Measurements from ENCODE around the gene PRKCB. TPM values are rescaled to one million over a fixed set of nuclear protein-coding genes. Genes with fewer than 3 reads are reported as not detected.
"Not testable (repeated sequence)": the region's sequence is repeated elsewhere in the genome, so short reads cannot be mapped to it uniquely, and the experiment has no call there.

Gene PRKCB
- polyA plus RNA-seq, 3 donors: 4.1 to 5.4 (median 4.2) TPM

DNA sequence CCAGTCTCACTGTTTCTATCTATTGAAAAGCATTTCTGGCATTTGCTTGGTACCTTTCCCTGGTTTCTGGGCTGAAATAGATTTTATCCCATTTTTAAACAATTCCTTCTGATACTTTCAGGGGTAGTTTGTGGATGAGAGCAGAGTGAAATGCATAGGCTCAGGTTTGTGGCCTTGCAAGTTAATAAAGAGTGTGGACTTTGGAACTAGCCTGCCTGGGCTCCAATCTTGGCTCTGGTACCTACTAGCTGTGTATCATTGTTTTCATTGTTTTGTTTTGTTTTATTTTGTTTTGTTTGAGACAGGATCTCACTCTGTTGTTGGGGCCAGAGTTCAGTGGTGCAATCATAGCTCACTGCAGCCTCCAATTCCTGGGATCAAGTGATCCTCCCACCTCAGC, 175.5 kb downstream of the PRKCB start:
- no peak for DNase-seq (ENCODE audit: extremely low read depth in 1 of 11, low read depth in 9 of 11, low spot score in 4 of 11)

DNA sequence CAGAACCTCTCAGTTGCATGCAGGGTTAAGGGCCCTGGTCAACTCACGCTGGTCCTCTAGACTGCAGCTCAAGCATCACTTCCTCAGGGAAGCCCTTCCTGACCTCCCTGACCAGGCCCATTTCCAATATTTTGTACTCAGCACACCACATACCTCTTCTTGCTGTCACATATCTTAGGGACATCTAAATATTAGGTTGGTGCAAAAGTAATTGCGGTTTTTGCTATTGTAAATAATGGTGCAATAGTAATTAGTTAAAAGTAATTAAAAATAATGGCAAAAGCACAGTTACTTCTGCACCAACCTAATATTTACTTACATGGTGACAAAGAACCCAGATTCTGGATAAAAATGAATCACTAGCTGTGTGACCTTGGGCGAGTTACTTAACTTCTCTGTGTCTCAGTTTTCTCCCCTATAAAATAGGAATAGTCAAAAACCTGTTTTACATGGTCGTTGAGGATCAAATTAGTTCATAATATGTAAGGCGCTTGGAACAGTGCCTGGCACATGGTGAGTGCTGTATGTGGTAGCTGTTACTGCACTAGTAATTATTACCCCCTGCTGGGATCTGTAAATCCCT, 177.4 kb downstream of the PRKCB start:
- no peak for DNase-seq (ENCODE audit: extremely low read depth in 1 of 11, low read depth in 9 of 11, low spot score in 4 of 11)

- no peak for DNase-seq (ENCODE audit: extremely low read depth in 1 of 11, low read depth in 9 of 11, low spot score in 4 of 11)
Measured at GRCh38 chr16:24013864-24014645, 178.3 kb downstream of the PRKCB start.

DNA sequence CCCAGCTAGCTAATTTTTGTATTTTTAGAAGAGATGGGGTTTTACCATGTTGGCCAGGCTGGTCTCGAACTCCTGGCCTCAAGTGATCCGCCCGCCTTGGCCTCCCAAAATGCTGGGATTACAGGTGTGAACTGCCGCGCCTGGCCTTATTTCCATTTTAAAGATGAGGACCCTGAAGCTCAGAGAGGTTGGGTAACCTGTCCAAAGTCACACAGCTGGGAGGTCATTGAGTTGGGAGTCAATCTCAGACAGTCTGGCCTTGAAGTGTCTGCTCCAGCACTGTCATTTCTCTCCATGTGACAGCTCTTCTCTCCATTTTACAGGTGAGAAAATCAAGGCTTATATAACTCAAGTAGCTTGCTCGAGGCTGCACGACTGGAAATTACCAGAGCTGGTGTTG, 179.2 kb downstream of the PRKCB start:
- DNase-seq (ENCODE audit: extremely low read depth in 1 of 11, low read depth in 9 of 11, low spot score in 4 of 11): not testable (repeated sequence)

GRCh38 chr16:24015923-24016322, 180.1 kb downstream of the PRKCB start:
- no peak for DNase-seq (ENCODE audit: extremely low read depth in 1 of 11, low read depth in 9 of 11, low spot score in 4 of 11)

GRCh38 chr16:24018485-24018884, 182.7 kb downstream of the PRKCB start:
- DNase-seq (ENCODE audit: extremely low read depth in 1 of 11, low read depth in 9 of 11, low spot score in 4 of 11): no peak

- no peak for DNase-seq (ENCODE audit: extremely low read depth in 1 of 11, low read depth in 9 of 11, low spot score in 4 of 11)
Measured at GRCh38 chr16:24022797-24023196, 187.0 kb downstream of the PRKCB start.

DNA sequence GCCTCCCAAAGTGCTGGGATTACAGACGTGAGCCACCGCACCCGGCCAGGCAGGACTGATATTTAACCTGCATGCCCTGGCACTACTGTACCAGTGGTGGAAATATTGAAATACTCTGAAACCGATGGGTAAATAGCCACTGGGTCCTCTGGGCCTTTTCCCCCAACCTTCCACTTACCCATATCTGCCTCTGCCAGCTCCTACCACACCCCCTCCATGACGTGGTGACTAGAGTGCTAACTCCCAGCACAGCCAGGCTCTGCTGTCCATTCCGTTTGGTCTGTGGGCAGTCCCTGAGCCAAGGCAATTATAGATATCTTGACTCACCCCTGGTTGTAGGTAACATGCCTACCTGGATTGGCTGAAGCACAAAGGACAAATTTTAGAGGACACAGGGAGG, 187.8 kb downstream of the PRKCB start:
- no peak for DNase-seq (ENCODE audit: extremely low read depth in 1 of 11, low read depth in 9 of 11, low spot score in 4 of 11)

- DNase-seq (ENCODE audit: extremely low read depth in 1 of 11, low read depth in 9 of 11, low spot score in 4 of 11): no peak
Measured at GRCh38 chr16:24024971-24025370, 189.2 kb downstream of the PRKCB start.

DNA sequence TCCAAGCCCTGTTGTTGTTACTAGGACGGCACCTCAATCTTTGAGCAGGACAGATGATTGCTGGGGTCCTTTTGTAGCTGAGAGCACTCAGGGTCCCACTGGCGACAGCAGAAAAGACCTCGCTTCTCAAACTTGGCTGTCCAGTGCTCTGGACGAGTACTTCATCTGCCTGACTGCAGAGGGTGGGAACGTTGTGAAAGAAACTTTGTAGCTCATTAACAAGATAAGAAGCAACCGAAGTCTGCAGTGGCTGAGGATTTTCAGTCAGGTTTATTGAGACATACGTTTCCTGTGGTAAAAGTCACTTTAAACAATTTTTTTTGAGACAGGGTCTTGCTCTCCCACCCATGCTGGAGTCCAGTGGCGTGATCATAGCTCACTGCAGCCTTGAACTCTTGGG, 191.7 kb downstream of the PRKCB start:
- DNase-seq (ENCODE audit: extremely low read depth in 1 of 11, low read depth in 9 of 11, low spot score in 4 of 11): no peak

GRCh38 chr16:24029841-24030240, 194.1 kb downstream of the PRKCB start:
- not testable (repeated sequence) for DNase-seq (ENCODE audit: extremely low read depth in 1 of 11, low read depth in 9 of 11, low spot score in 4 of 11)

DNA sequence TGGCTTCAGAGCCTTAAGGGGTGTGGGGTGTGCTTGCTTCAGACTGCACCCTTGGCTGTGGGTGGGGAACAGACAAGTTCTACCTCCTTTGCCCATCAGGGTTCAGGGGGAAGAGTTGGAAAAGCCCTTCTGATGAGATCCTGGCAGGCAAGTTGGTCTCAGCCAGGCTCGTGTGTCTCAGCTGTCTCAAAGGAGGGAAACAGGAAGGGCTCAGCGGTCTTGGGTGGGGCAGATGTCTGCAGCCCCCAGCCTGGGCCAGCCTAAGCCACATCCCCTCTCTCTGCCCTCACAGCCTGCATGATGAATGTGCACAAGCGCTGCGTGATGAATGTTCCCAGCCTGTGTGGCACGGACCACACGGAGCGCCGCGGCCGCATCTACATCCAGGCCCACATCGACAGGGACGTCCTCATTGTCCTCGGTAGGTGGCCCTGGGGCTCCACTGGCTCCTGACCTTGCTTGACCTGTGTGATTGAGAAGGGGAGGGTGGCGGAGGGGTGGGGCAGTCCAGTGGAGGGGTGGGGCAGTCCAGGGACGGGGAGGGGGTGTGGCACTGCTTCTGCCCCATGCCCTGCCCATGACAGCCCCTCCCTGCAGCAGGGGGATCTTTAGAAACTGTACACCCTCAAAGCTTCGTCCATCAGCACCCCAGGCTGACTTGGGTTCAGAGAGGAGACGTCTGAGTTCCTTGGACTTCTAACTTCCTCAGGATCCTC, 199.5 kb downstream of the PRKCB start:
- DNase-seq (ENCODE audit: extremely low read depth in 1 of 11, low read depth in 9 of 11, low spot score in 4 of 11): no peak

DNA sequence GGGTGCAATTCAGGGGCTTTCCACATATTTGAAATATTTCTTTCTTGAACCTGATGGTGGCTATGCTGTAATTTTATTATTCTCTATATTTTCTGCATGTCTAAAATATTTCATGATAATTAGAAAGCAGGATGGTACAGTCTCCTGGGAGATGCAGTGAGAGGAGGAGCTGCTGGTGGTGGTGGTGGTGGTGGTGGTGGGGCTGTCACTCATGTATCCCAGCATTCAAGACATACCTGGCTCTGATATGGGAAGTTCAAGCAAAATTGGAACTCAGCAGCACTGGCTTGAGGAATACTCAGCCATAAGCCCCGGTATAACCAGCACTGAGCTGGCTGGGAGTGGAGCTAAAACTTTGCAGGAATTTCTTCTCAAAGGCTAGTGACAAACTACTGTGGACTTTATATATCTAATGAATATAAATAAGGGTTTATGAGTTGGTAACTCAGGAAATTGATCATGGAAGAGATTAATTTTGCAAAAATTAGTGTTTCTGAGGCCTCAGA, 200.3 kb downstream of the PRKCB start:
- no peak for DNase-seq (ENCODE audit: extremely low read depth in 1 of 11, low read depth in 9 of 11, low spot score in 4 of 11)

GRCh38 chr16:24036614-24037013, 200.8 kb downstream of the PRKCB start:
- DNase-seq (ENCODE audit: extremely low read depth in 1 of 11, low read depth in 9 of 11, low spot score in 4 of 11): peak in 10 of 11 donors; percentile 10 to 48 (median 30)

DNA sequence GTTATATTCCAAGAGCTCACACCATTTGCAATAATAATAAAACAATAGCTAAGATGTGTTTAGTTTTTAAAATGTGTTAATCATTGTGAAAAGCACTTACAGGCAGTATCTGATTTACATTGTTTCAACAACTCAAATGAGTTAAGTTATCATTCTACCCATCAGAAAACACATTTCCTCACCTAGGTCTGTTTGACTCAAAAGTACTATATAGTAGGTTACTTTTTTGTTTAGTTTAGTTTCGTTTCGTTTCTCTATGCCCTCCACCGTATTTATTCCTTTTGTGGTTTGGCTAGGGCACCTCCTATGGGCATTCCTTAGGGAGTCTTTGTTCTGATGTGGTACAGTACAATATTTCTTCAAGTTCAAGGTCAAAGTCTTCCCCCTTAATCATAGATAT, 201.6 kb downstream of the PRKCB start:
- no peak for DNase-seq (ENCODE audit: extremely low read depth in 1 of 11, low read depth in 9 of 11, low spot score in 4 of 11)

GRCh38 chr16:24041834-24042631, 206.2 kb downstream of the PRKCB start:
- DNase-seq (ENCODE audit: extremely low read depth in 1 of 11, low read depth in 9 of 11, low spot score in 4 of 11): peak in 7 of 11 donors; percentile 13 to 33 (median 24)

- no peak for DNase-seq (ENCODE audit: extremely low read depth in 1 of 11, low read depth in 9 of 11, low spot score in 4 of 11)
Measured at GRCh38 chr16:24044467-24044866, 208.7 kb downstream of the PRKCB start.

DNA sequence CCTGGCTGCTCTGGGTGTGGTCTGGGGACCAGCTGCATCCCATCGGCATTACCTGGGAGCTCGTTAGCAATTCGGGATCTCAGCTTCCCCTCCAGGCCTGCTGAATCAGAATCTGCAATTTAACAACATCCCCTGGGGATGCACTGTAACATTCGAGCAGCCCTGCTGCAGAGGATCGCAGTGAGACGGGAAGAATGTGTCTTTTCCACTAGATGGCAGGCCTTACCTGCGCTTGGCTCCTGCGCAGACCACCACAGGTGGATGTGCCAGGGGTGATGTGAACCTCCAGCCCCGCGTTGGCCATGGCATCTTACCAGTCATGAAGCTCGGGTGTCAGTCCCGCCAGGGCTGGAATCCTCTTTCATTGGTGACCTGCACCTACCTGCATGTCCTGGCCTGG, 209.9 kb downstream of the PRKCB start:
- DNase-seq (ENCODE audit: extremely low read depth in 1 of 11, low read depth in 9 of 11, low spot score in 4 of 11): peak in 4 of 11 donors; percentile 2 to 9 (median 6)

GRCh38 chr16:24046442-24046841, 210.7 kb downstream of the PRKCB start:
- DNase-seq (ENCODE audit: extremely low read depth in 1 of 11, low read depth in 9 of 11, low spot score in 4 of 11): no peak

Measured in renal cortex interstitium (tissue), 11 donors.